GM12878 (cell line): ENCODE data around the gene EEF1E1. TPM values are rescaled to one million over a fixed set of nuclear protein-coding genes. Genes with fewer than 3 reads are reported as not detected.

Experiments used
- FOXM1 ChIP-seq: IDR thresholded peaks from 2 replicates; pipeline ENCODE4 v1.6.1; 2012; ENCODE audit warnings: low read depth, mild to moderate bottlenecking, inconsistent platforms, low read length, moderate library complexity
- HSF1 ChIP-seq: fragments of 150-350 bp; IDR thresholded peaks from 2 replicates; pipeline ENCODE4 v1.6.1; 2014; ENCODE audit warnings: mild to moderate bottlenecking, low read depth, low read length
- MLLT1 ChIP-seq: fragments of 450-650 bp; IDR thresholded peaks from 2 replicates; pipeline ENCODE4 v1.6.1; 2016; ENCODE audit warnings: mild to moderate bottlenecking
- MYB ChIP-seq: fragments of 150-350 bp; IDR thresholded peaks from 2 replicates; pipeline ENCODE4 v1.6.1; 2014; ENCODE audit warnings: mild to moderate bottlenecking, low read depth, low read length, borderline replicate concordance
- PAX5 ChIP-seq: IDR thresholded peaks from 2 replicates; pipeline ENCODE4 v1.6.1; 2011; ENCODE audit warnings: low read depth, low read length, borderline replicate concordance
- RFX5 ChIP-seq: IDR thresholded peaks from 2 replicates; pipeline ENCODE4 v1.6.1; 2011; ENCODE audit warnings: low read depth, low read length, improper control_type of control experiment
- SUPT20H ChIP-seq: IDR thresholded peaks from 2 replicates; pipeline ENCODE4 v1.6.1; 2011; ENCODE audit warnings: low read depth, mild to moderate bottlenecking, low read length, moderate library complexity, borderline replicate concordance; ENCODE audit not compliant: control insufficient read depth
- TAF1 ChIP-seq: IDR thresholded peaks from 2 replicates; pipeline ENCODE4 v1.6.1; 2011; ENCODE audit warnings: mild to moderate bottlenecking, low read depth, low read length, borderline replicate concordance
- TCF12 ChIP-seq: IDR thresholded peaks from 2 replicates; pipeline ENCODE4 v1.6.1; 2011; ENCODE audit warnings: low read depth, mild to moderate bottlenecking, low read length
- ZBTB4 ChIP-seq: fragments of 450-650 bp; formaldehyde crosslinking; IDR thresholded peaks from 2 replicates; pipeline ENCODE4 v1.4.0; 2022; ENCODE audit warnings: mild to moderate bottlenecking, moderate library complexity
- ZNF24 ChIP-seq: fragments of 450-650 bp; IDR thresholded peaks from 2 replicates; pipeline ENCODE4 v1.6.1; 2017; ENCODE audit warnings: antibody characterized with exemption, mild to moderate bottlenecking
- ZNF592 ChIP-seq: fragments of 450-650 bp; IDR thresholded peaks from 2 replicates; pipeline ENCODE4 v1.6.1; 2017; ENCODE audit warnings: mild to moderate bottlenecking, moderate library complexity
- ZNF687 ChIP-seq: fragments of 450-650 bp; IDR thresholded peaks from 2 replicates; pipeline ENCODE4 v1.6.1; 2017; ENCODE audit warnings: mild to moderate bottlenecking, moderate library complexity
- polyA plus RNA-seq, 11 experiments: library from polyadenylated mRNA; depleted of rRNA in 4 of 11; unstranded in 6 of 11; stranded (reverse) in 5 of 11; fragments of >200 nt; fragmentation: Nextera tagmentation in 4 of 11; fragmentation: Illumina TruSeq in 1 of 11; extraction: Ambion mirVana in 4 of 11; extraction: Trizol in 1 of 11; gene quantifications; 1 replicate in 1 of 11; 2 replicates in 10 of 11; pipeline versions ENCODE4 v1.2.1 to v1.2.3, GENCODE V29; 2011 to 2016; ENCODE audit warnings: inconsistent platforms in 2 of 11, missing spikeins in 2 of 11, low read depth in 1 of 11
- total RNA-seq, 4 experiments: library from RNA; depleted of rRNA in 3 of 4; stranded (reverse); fragments of >200 nt in 3 of 4; fragmentation: Illumina TruSeq in 1 of 4; extraction: Trizol in 1 of 4; gene quantifications; 2 replicates each; pipeline versions ENCODE4 v1.2.1 to v1.2.3, GENCODE V29; 2013 to 2021

EEF1E1 gene
- total and polyA plus RNA-seq, 10 of the 15 experiments (the other 5 are each of a cell fraction or from before 2014, with no cell fraction given) = 55.3 to 668 (median 121) TPM

- no peak for TF ChIP-seq PAX5
- TF ChIP-seq ZNF687 = peak; percentile 4; the same call in 1 of the 2 replicates
- TF ChIP-seq TCF12 = no peak
- TF ChIP-seq ZNF24 = no peak
- no peak for TF ChIP-seq HSF1
- TF ChIP-seq MLLT1 = 0 out of 2 replicates have a peak, but pooled peaks have one; percentile 6
- no peak for TF ChIP-seq RFX5
- no peak for TF ChIP-seq MYB
- no peak for TF ChIP-seq ZBTB4 (CRISPR knock-in tag)
- no peak for TF ChIP-seq FOXM1
- no peak; the same call in 1 of the 2 replicates for TF ChIP-seq TAF1
- no peak for TF ChIP-seq SUPT20H
- TF ChIP-seq ZNF592 = no peak
Observed at GRCh38 chr6:8064638-8065518, 37.5 kb downstream of the EEF1E1 start (continued).
